ENCODE measurements around the gene TRMO.

TRMO gene

DNA sequence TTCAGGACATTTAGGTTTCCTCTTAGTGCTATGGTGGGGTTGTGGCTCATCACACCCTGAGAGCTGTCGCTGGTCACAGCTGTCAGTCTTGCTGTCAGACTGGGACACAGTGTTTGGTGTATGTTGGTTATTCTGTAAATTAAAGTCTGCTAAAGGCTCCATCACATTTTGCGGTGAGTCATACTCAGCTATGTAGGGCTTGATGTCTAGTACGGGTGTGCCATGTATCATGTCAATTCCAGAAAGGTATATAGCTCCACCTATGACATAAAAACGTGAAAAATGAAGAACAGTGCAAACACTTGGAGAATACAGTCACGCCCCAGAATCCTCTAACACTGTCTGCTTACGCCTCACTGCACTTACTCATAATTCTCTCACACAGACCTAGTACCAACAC lies 11.9 kb downstream of the TRMO start:
- peaks cover 30% of the 10 kb centered on the region for H3K36me3 ChIP-seq (ENCODE audit: control insufficient read depth, insufficient read depth, low read length)
- H3K4me3 ChIP-seq (ENCODE audit: low read length) = no peak overlapping the region
- H3K4me1 ChIP-seq (ENCODE audit: control insufficient read depth, insufficient read depth, low read length) = no peaks in the 10 kb centered on the region
- H3K9ac ChIP-seq (ENCODE audit: low read length) = no peak overlapping the region
- no peak overlapping the region for H3K27ac ChIP-seq (ENCODE audit: low read depth, low read length)
- no peaks in the 10 kb centered on the region for H3K27me3 ChIP-seq (ENCODE audit: control insufficient read depth, insufficient read depth, low read length)

- Histone ChIP-seq H3K9ac (ENCODE audit: low read length) (no peak overlapping the region), H3K36me3 (ENCODE audit: control insufficient read depth, insufficient read depth, low read length) (peaks cover 30% of the 10 kb centered on the region), H3K27ac (ENCODE audit: low read depth, low read length) (no peak overlapping the region), H3K27me3 (ENCODE audit: control insufficient read depth, insufficient read depth, low read length) (no peaks in the 10 kb centered on the region), H3K4me3 (ENCODE audit: low read length) (no peak overlapping the region), H3K4me1 (ENCODE audit: control insufficient read depth, insufficient read depth, low read length) (no peaks in the 10 kb centered on the region)
Observed at GRCh38 chr9:97908705-97909104, 13.6 kb downstream of the TRMO start.

GRCh38 chr9:97907632-97908031 lies 14.7 kb downstream of the TRMO start:
- Histone ChIP-seq H3K36me3 (ENCODE audit: control insufficient read depth, insufficient read depth, low read length) (peaks cover 28% of the 10 kb centered on the region), H3K9ac (ENCODE audit: low read length) (no peak overlapping the region), H3K4me1 (ENCODE audit: control insufficient read depth, insufficient read depth, low read length) (no peaks in the 10 kb centered on the region), H3K27me3 (ENCODE audit: control insufficient read depth, insufficient read depth, low read length) (no peaks in the 10 kb centered on the region), H3K27ac (ENCODE audit: low read depth, low read length) (no peak overlapping the region), H3K4me3 (ENCODE audit: low read length) (no peak overlapping the region)

DNA sequence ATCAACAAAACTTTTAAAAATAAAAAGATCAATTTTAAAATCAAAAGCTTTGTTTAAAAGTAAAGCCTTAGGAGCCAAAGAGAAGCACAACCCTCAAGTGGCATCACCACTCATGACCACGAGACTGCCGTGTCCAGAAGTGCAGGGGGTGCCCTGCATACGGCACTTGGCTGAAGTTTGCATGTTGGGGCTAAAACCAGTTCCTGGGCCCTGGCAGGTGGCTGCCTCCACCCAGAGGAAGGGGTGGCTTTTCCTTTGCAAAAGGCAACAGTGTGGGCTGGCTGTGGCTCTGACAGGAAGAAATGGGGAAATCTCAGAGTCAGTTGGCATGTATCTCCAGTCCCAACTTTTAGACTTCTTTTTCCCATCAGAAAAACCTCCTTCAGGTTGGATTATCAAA lies 15.3 kb downstream of the TRMO start:
- no peaks in the 10 kb centered on the region for H3K4me1 ChIP-seq (ENCODE audit: control insufficient read depth, insufficient read depth, low read length)
- no peaks in the 10 kb centered on the region for H3K27me3 ChIP-seq (ENCODE audit: control insufficient read depth, insufficient read depth, low read length)
- H3K9ac ChIP-seq (ENCODE audit: low read length) = no peak overlapping the region
- H3K27ac ChIP-seq (ENCODE audit: low read depth, low read length) = no peak overlapping the region
- peaks cover 22% of the 10 kb centered on the region for H3K36me3 ChIP-seq (ENCODE audit: control insufficient read depth, insufficient read depth, low read length)
- H3K4me3 ChIP-seq (ENCODE audit: low read length) = no peak overlapping the region

DNA sequence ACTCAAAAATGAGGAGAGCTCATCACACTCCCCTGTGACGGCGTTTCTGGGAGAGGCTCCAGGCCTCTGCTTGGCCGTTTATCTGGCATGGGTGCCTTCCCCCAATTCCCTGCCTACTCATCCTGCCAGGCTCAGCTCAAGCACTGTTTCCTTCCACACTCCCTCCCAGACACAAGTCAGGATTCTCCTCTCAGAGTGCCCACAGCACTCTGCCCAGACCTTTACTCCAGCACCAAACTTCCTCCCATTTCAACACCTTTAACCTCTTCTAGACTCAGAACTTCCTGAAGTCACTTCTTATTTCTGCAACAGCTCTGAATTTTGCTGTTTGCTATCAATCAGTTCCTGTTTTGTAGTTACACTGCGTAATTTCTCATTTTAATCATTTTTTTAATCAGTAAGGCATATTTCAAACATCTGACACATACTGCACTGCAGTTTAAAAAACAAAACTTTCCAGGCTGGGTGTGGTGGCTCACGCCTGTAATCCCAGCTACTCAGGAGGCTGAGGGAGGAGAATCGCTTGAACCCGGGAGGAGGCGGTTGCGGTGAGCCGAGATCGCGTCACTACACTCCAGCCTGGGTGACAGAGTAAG lies 16.0 kb downstream of the TRMO start:
- H3K27me3 ChIP-seq (ENCODE audit: control insufficient read depth, insufficient read depth, low read length) = no peaks in the 10 kb centered on the region
- H3K27ac ChIP-seq (ENCODE audit: low read depth, low read length) = no peak overlapping the region
- peak overlapping the region; percentile 29 for H3K4me3 ChIP-seq (ENCODE audit: low read length)
- H3K4me1 ChIP-seq (ENCODE audit: control insufficient read depth, insufficient read depth, low read length) = no peaks in the 10 kb centered on the region
- peaks cover 17% of the 10 kb centered on the region for H3K36me3 ChIP-seq (ENCODE audit: control insufficient read depth, insufficient read depth, low read length)
- no peak overlapping the region for H3K9ac ChIP-seq (ENCODE audit: low read length)

GRCh38 chr9:97905228-97905627 lies 17.1 kb downstream of the TRMO start:
- H3K36me3 ChIP-seq (ENCODE audit: control insufficient read depth, insufficient read depth, low read length) = peaks cover 7% of the 10 kb centered on the region
- no peak overlapping the region for H3K9ac ChIP-seq (ENCODE audit: low read length)
- H3K27me3 ChIP-seq (ENCODE audit: control insufficient read depth, insufficient read depth, low read length) = no peaks in the 10 kb centered on the region
- H3K4me1 ChIP-seq (ENCODE audit: control insufficient read depth, insufficient read depth, low read length) = no peaks in the 10 kb centered on the region
- no peak overlapping the region for H3K4me3 ChIP-seq (ENCODE audit: low read length)
- H3K27ac ChIP-seq (ENCODE audit: low read depth, low read length) = no peak overlapping the region

DNA sequence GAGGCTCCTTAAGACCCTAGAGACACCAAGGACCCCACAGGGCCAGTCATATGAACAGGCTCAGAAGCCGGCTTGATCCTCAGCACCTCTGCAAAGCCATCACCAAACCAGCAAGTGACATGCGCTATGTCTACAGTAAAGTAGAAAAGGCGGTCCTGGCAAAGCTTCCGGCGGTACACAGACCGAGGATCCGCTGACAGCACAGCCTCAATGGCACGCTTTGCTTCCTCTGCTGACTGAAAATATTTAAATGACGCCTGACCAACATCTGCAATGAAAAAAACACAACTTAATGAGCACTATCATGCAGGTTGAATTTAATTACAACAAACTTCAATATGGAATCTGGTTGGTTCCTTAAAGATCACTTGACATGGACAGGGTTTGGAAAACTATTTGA lies 17.6 kb downstream of the TRMO start:
- Histone ChIP-seq H3K27ac (ENCODE audit: low read depth, low read length) (no peak overlapping the region), H3K36me3 (ENCODE audit: control insufficient read depth, insufficient read depth, low read length) (peaks cover 3% of the 10 kb centered on the region), H3K27me3 (ENCODE audit: control insufficient read depth, insufficient read depth, low read length) (no peaks in the 10 kb centered on the region), H3K4me1 (ENCODE audit: control insufficient read depth, insufficient read depth, low read length) (no peaks in the 10 kb centered on the region), H3K4me3 (ENCODE audit: low read length) (no peak overlapping the region), H3K9ac (ENCODE audit: low read length) (no peak overlapping the region)

- no peaks in the 10 kb centered on the region for H3K4me1 ChIP-seq (ENCODE audit: control insufficient read depth, insufficient read depth, low read length)
Observed at GRCh38 chr9:97903177-97903576, 19.1 kb downstream of the TRMO start.

GRCh38 chr9:97900738-97901565 lies 21.3 kb downstream of the TRMO start:
- Histone ChIP-seq H3K36me3 (ENCODE audit: control insufficient read depth, insufficient read depth, low read length) (no peaks in the 10 kb centered on the region), H3K4me1 (ENCODE audit: control insufficient read depth, insufficient read depth, low read length) (no peaks in the 10 kb centered on the region)

More at GRCh38 chr9:97903177-97903576, 19.1 kb downstream of the TRMO start:
- Histone ChIP-seq H3K9ac (ENCODE audit: low read length) (no peak overlapping the region), H3K27ac (ENCODE audit: low read depth, low read length) (no peak overlapping the region), H3K4me3 (ENCODE audit: low read length) (no peak overlapping the region), H3K27me3 (ENCODE audit: control insufficient read depth, insufficient read depth, low read length) (no peaks in the 10 kb centered on the region), H3K36me3 (ENCODE audit: control insufficient read depth, insufficient read depth, low read length) (no peaks in the 10 kb centered on the region)

GRCh38 chr9:97900103-97900737 lies 22.1 kb downstream of the TRMO start:
- Histone ChIP-seq H3K36me3 (ENCODE audit: control insufficient read depth, insufficient read depth, low read length) (no peaks in the 10 kb centered on the region), H3K9ac (ENCODE audit: low read length) (no peak overlapping the region), H3K27me3 (ENCODE audit: control insufficient read depth, insufficient read depth, low read length) (no peaks in the 10 kb centered on the region), H3K4me3 (ENCODE audit: low read length) (no peak overlapping the region), H3K4me1 (ENCODE audit: control insufficient read depth, insufficient read depth, low read length) (no peaks in the 10 kb centered on the region), H3K27ac (ENCODE audit: low read depth, low read length) (no peak overlapping the region)

More at GRCh38 chr9:97900738-97901565, 21.3 kb downstream of the TRMO start:
- H3K27me3 ChIP-seq (ENCODE audit: control insufficient read depth, insufficient read depth, low read length) = no peaks in the 10 kb centered on the region
- H3K4me3 ChIP-seq (ENCODE audit: low read length) = no peak overlapping the region
- H3K9ac ChIP-seq (ENCODE audit: low read length) = no peak overlapping the region
- H3K27ac ChIP-seq (ENCODE audit: low read depth, low read length) = no peak overlapping the region

GRCh38 chr9:97895695-97896332 lies 26.5 kb downstream of the TRMO start:
- Histone ChIP-seq H3K27me3 (ENCODE audit: control insufficient read depth, insufficient read depth, low read length) (no peaks in the 10 kb centered on the region), H3K4me1 (ENCODE audit: control insufficient read depth, insufficient read depth, low read length) (no peaks in the 10 kb centered on the region), H3K36me3 (ENCODE audit: control insufficient read depth, insufficient read depth, low read length) (no peaks in the 10 kb centered on the region), H3K27ac (ENCODE audit: low read depth, low read length) (no peak overlapping the region), H3K9ac (ENCODE audit: low read length) (no peak overlapping the region), H3K4me3 (ENCODE audit: low read length) (no peak overlapping the region)

DNA sequence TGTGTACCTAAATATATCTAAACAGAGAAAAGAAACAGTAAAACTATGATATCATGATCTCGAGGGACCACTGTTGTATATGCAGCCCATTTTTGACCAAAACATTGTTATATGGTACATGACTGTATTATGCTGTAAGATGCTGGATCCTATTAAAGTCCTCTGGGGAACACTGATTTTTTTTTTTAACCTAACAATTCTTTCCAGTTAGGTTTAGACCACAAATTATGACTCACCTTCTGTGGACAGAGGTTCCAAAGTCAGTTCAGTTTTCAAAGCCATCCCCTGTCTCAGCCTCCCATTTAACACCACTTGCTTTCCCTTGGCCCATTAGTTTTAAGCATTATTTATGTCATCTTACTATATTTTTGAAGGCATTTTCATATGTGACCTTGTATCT lies 27.1 kb downstream of the TRMO start:
- Histone ChIP-seq H3K9ac (ENCODE audit: low read length) (no peak overlapping the region), H3K36me3 (ENCODE audit: control insufficient read depth, insufficient read depth, low read length) (no peaks in the 10 kb centered on the region), H3K4me3 (ENCODE audit: low read length) (no peak overlapping the region), H3K27me3 (ENCODE audit: control insufficient read depth, insufficient read depth, low read length) (no peaks in the 10 kb centered on the region), H3K27ac (ENCODE audit: low read depth, low read length) (no peak overlapping the region), H3K4me1 (ENCODE audit: control insufficient read depth, insufficient read depth, low read length) (no peaks in the 10 kb centered on the region)

Data from rectal smooth muscle tissue (tissue), 1 donor.